GM18511 (cell line): ENCODE measurements around the gene CAMKMT.
A peak's percentile ranks its signal among the peaks of the same experiment; 100 is the strongest.

Experiments used
- ATAC-seq: cut with Tn5 transposase; IDR thresholded peaks from one replicate; pipeline ENCODE4 v1.9.1; 2021; ENCODE audit warnings: mild to moderate bottlenecking, moderate library complexity; ENCODE audit not compliant: unreplicated experiment

Gene CAMKMT

GRCh38 chr2:44361330-44362206 lies at the start of gene CAMKMT, which contains the start of gene PREPL:
CAMKMT (plus strand) TSS chr2:44361947.
PREPL (minus strand) TSS chr2:44361494; CDS start chr2:44346342, 15,152 bp downstream.
- ATAC-seq = peak; percentile 81

GRCh38 chr2:44314362-44314761 lies 47.4 kb upstream of the CAMKMT start:
- no peak for ATAC-seq

GRCh38 chr2:44315945-44316344 lies 45.8 kb upstream of the CAMKMT start:
- no peak for ATAC-seq

GRCh38 chr2:44320832-44321231 lies 40.9 kb upstream of the CAMKMT start:
- no peak for ATAC-seq

GRCh38 chr2:44321360-44321759 lies 40.4 kb upstream of the CAMKMT start:
- ATAC-seq = no peak

GRCh38 chr2:44324971-44325426 lies 36.7 kb upstream of the CAMKMT start:
- no peak for ATAC-seq

GRCh38 chr2:44325897-44326296 lies 35.9 kb upstream of the CAMKMT start:
- no peak for ATAC-seq

GRCh38 chr2:44326548-44327264 lies 35.0 kb upstream of the CAMKMT start:
- no peak for ATAC-seq

- ATAC-seq = no peak
Measured at GRCh38 chr2:44328750-44329149, 33.0 kb upstream of the CAMKMT start.

- ATAC-seq = no peak
Measured at GRCh38 chr2:44329343-44329742, 32.4 kb upstream of the CAMKMT start.

GRCh38 chr2:44330801-44331200 lies 30.9 kb upstream of the CAMKMT start:
- ATAC-seq = no peak

GRCh38 chr2:44333994-44334393 lies 27.8 kb upstream of the CAMKMT start:
- ATAC-seq = no peak

GRCh38 chr2:44335806-44336538 lies 25.8 kb upstream of the CAMKMT start:
- ATAC-seq = no peak

- ATAC-seq = no peak
Measured at GRCh38 chr2:44342854-44343253, 18.9 kb upstream of the CAMKMT start.

- ATAC-seq = no peak
Measured at GRCh38 chr2:44347526-44347925, 14.2 kb upstream of the CAMKMT start.

- no peak for ATAC-seq
Measured at GRCh38 chr2:44348400-44348799, 13.3 kb upstream of the CAMKMT start.

- ATAC-seq = no peak
Measured at GRCh38 chr2:44349506-44349905, 12.2 kb upstream of the CAMKMT start.

GRCh38 chr2:44351088-44351487 lies 10.7 kb upstream of the CAMKMT start:
- no peak for ATAC-seq

- no peak for ATAC-seq
Measured at GRCh38 chr2:44351676-44352075, 10.1 kb upstream of the CAMKMT start.

GRCh38 chr2:44352510-44352909 lies 9.2 kb upstream of the CAMKMT start:
- no peak for ATAC-seq

- ATAC-seq = no peak
Measured at GRCh38 chr2:44354761-44355160, 7.0 kb upstream of the CAMKMT start.
